GM12878 (cell line): ENCODE data around the gene HOXB3. TPM values are rescaled to one million over a fixed set of nuclear protein-coding genes. Genes with fewer than 3 reads are reported as not detected.
A peak's percentile ranks its signal among the peaks of the same experiment; 100 is the strongest.

Experiments
- EGR1 ChIP-seq, 2 experiments: IDR thresholded peaks; 1 replicate in 1 of 2; 2 replicates in 1 of 2; pipeline ENCODE4 v1.6.1; 2011 to 2012; ENCODE audit warnings: low read depth in 2 of 2, low read length in 2 of 2, borderline replicate concordance in 1 of 2, mild to moderate bottlenecking in 1 of 2, moderate library complexity in 1 of 2
- GABPA ChIP-seq: IDR thresholded peaks from 2 replicates; pipeline ENCODE4 v1.6.1; 2014; ENCODE audit warnings: antibody characterized with exemption, low read depth, mild to moderate bottlenecking, inconsistent platforms
- IKZF2 ChIP-seq, 2 experiments: fragments of 450-650 bp; IDR thresholded peaks; 2 replicates each; pipeline ENCODE4 v1.6.1; 2017; ENCODE audit warnings: mild to moderate bottlenecking in 2 of 2, moderate library complexity in 2 of 2
- IRF4 ChIP-seq: IDR thresholded peaks from 2 replicates; pipeline ENCODE4 v1.6.1; 2011; ENCODE audit warnings: low read depth, low read length
- KAT2A ChIP-seq: conservative IDR thresholded peaks from 2 replicates; pipeline ENCODE4 v1.6.1; 2011; ENCODE audit warnings: low read depth, low read length; ENCODE audit not compliant: control insufficient read depth
- LARP7 ChIP-seq: fragments of 450-650 bp; IDR thresholded peaks from 2 replicates; pipeline ENCODE4 v1.6.1; 2017; ENCODE audit warnings: mild to moderate bottlenecking
- MTA2 ChIP-seq: fragments of 450-650 bp; IDR thresholded peaks from 2 replicates; pipeline ENCODE4 v1.6.1; 2016; ENCODE audit warnings: low read depth, mild to moderate bottlenecking, moderate library complexity
- NFIC ChIP-seq: IDR thresholded peaks from 2 replicates; pipeline ENCODE4 v1.6.1; 2012; ENCODE audit warnings: low read depth, mild to moderate bottlenecking, inconsistent platforms, low read length, moderate library complexity
- PML ChIP-seq: IDR thresholded peaks from 2 replicates; pipeline ENCODE4 v1.6.1; 2012; ENCODE audit warnings: low read length, inconsistent platforms
- RAD21 ChIP-seq: IDR thresholded peaks from 2 replicates; pipeline ENCODE4 v1.6.1; 2011; ENCODE audit warnings: mild to moderate bottlenecking, low read depth, low read length, moderate library complexity; ENCODE audit not compliant: insufficient read depth
- RBBP5 ChIP-seq: fragments of 200-600 bp; sonication (generic); conservative IDR thresholded peaks from 2 replicates; pipeline ENCODE4 v1.6.1; 2016
- SIX5 ChIP-seq: IDR thresholded peaks from 2 replicates; pipeline ENCODE4 v1.6.1; 2011; ENCODE audit warnings: mild to moderate bottlenecking, low read depth, low read length, moderate library complexity; ENCODE audit not compliant: severe bottlenecking
- SRF ChIP-seq, 2 experiments: IDR thresholded peaks; 2 replicates each; pipeline ENCODE4 v1.6.1; 2011; ENCODE audit warnings: low read depth in 2 of 2, low read length in 2 of 2, mild to moderate bottlenecking in 1 of 2, moderate library complexity in 1 of 2
- STAT1 ChIP-seq: fragments of 450-650 bp; conservative IDR thresholded peaks from 2 replicates; pipeline ENCODE4 v1.6.1; 2014; ENCODE audit warnings: antibody characterized with exemption, mild to moderate bottlenecking
- ZZZ3 ChIP-seq: IDR thresholded peaks from 2 replicates; pipeline ENCODE4 v1.6.1; 2011; ENCODE audit warnings: low read depth; ENCODE audit not compliant: control insufficient read depth, insufficient read length
- polyA plus RNA-seq, 11 experiments: library from polyadenylated mRNA; depleted of rRNA in 4 of 11; unstranded in 6 of 11; stranded (reverse) in 5 of 11; fragments of >200 nt; fragmentation: Nextera tagmentation in 4 of 11; fragmentation: Illumina TruSeq in 1 of 11; extraction: Ambion mirVana in 4 of 11; extraction: Trizol in 1 of 11; gene quantifications; 1 replicate in 1 of 11; 2 replicates in 10 of 11; pipeline versions ENCODE4 v1.2.1 to v1.2.3, GENCODE V29; 2011 to 2016; ENCODE audit warnings: inconsistent platforms in 2 of 11, missing spikeins in 2 of 11, low read depth in 1 of 11
- total RNA-seq, 4 experiments: library from RNA; depleted of rRNA in 3 of 4; stranded (reverse); fragments of >200 nt in 3 of 4; fragmentation: Illumina TruSeq in 1 of 4; extraction: Trizol in 1 of 4; gene quantifications; 2 replicates each; pipeline versions ENCODE4 v1.2.1 to v1.2.3, GENCODE V29; 2013 to 2021
- TF ChIP-seq, protein P1 (sequence below): IDR thresholded peaks from 2 replicates; pipeline ENCODE4 v1.6.1; 2012; ENCODE audit warnings: low read depth, low read length, improper control_type of control experiment
- TF ChIP-seq, protein P2 (sequence below): fragments of 450-650 bp; IDR thresholded peaks from 2 replicates; pipeline ENCODE4 v1.6.1; 2017; ENCODE audit warnings: mild to moderate bottlenecking, moderate library complexity
- TF ChIP-seq, protein P3 (sequence below): fragments of 150-350 bp; IDR thresholded peaks from 2 replicates; pipeline ENCODE4 v1.6.1; 2016; ENCODE audit warnings: low read depth, low read length
- TF ChIP-seq, protein P4 (sequence below), 3 experiments: IDR thresholded peaks in 2 of 3; conservative IDR thresholded peaks in 1 of 3; 2 replicates each; pipeline ENCODE4 v1.5.1; 2011; ENCODE audit warnings: low read depth in 3 of 3, low read length in 3 of 3, mild to moderate bottlenecking in 3 of 3, control low read depth in 2 of 3, moderate library complexity in 2 of 3, inconsistent platforms in 1 of 3, mixed read lengths in 1 of 3; ENCODE audit not compliant: control insufficient read depth in 2 of 3, insufficient read depth in 1 of 3; ENCODE audit errors: extremely low read depth in 1 of 3

The HOXB3 gene
- total and polyA plus RNA-seq, 10 of the 15 experiments (the other 5 are each of a cell fraction or from before 2014, with no cell fraction given): 0.19 to 7.7 (median 2.9) TPM

DNA sequence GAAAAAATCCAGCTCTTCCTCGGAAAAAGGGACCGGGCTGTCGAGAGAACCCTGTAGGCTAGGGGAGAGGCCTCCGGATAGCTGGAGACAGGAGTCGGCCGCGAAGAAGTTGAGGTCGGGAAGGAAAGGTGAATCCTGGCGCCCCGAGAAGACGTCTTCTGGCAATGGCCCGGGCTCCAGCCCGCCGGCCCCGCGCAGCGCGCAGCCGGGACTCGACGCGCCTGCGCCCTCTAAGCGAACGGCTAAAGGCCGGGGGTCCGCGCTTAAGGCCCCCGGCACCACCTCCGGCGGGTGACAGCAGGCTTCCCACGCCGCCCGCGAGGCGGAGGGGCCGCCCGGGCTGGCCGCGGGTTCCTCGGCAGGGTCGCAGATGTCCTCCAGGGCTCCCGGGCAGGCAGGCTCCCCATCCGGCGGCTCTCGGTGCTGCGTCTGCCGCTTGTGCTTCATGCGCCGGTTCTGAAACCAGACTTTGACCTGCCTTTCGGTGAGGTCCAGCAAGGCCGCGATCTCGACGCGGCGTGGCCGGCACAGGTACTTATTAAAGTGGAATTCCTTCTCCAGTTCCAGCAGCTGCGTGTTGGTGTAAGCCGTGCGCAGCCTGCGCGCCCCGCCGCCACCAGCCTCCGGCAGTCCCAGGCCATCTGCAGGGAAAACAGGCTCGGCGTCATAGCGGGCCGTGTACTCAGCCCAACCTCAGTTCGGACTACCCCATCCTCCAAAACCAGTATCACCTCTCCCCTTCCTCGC lies 46.8 kb downstream of the HOXB3 start (continued):
- TF ChIP-seq, protein P1, sequence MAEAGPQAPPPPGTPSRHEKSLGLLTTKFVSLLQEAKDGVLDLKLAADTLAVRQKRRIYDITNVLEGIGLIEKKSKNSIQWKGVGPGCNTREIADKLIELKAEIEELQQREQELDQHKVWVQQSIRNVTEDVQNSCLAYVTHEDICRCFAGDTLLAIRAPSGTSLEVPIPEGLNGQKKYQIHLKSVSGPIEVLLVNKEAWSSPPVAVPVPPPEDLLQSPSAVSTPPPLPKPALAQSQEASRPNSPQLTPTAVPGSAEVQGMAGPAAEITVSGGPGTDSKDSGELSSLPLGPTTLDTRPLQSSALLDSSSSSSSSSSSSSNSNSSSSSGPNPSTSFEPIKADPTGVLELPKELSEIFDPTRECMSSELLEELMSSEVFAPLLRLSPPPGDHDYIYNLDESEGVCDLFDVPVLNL: no peak
- no peak for TF ChIP-seq GABPA
- TF ChIP-seq IRF4: no peak
- TF ChIP-seq RAD21: no peak
- TF ChIP-seq NFIC: no peak
- TF ChIP-seq ZZZ3: no peak
- TF ChIP-seq SIX5: no peak
- TF ChIP-seq IKZF2 (IDR thresholded peaks at IDR 0.05): peak in 1 of 2 experiments; percentile 12; a peak in 1 of 4 replicates
- TF ChIP-seq, protein P2, sequence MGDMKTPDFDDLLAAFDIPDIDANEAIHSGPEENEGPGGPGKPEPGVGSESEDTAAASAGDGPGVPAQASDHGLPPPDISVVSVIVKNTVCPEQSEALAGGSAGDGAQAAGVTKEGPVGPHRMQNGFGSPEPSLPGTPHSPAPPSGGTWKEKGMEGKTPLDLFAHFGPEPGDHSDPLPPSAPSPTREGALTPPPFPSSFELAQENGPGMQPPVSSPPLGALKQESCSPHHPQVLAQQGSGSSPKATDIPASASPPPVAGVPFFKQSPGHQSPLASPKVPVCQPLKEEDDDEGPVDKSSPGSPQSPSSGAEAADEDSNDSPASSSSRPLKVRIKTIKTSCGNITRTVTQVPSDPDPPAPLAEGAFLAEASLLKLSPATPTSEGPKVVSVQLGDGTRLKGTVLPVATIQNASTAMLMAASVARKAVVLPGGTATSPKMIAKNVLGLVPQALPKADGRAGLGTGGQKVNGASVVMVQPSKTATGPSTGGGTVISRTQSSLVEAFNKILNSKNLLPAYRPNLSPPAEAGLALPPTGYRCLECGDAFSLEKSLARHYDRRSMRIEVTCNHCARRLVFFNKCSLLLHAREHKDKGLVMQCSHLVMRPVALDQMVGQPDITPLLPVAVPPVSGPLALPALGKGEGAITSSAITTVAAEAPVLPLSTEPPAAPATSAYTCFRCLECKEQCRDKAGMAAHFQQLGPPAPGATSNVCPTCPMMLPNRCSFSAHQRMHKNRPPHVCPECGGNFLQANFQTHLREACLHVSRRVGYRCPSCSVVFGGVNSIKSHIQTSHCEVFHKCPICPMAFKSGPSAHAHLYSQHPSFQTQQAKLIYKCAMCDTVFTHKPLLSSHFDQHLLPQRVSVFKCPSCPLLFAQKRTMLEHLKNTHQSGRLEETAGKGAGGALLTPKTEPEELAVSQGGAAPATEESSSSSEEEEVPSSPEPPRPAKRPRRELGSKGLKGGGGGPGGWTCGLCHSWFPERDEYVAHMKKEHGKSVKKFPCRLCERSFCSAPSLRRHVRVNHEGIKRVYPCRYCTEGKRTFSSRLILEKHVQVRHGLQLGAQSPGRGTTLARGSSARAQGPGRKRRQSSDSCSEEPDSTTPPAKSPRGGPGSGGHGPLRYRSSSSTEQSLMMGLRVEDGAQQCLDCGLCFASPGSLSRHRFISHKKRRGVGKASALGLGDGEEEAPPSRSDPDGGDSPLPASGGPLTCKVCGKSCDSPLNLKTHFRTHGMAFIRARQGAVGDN: peak; percentile 73
- TF ChIP-seq KAT2A: no peak
- TF ChIP-seq STAT1: no peak
- TF ChIP-seq RBBP5: no peak
- TF ChIP-seq SRF (IDR thresholded peaks at IDR 0.05; ENCODE audit: low read depth in 2 of 2, low read length in 2 of 2): no peak
- TF ChIP-seq, protein P3, sequence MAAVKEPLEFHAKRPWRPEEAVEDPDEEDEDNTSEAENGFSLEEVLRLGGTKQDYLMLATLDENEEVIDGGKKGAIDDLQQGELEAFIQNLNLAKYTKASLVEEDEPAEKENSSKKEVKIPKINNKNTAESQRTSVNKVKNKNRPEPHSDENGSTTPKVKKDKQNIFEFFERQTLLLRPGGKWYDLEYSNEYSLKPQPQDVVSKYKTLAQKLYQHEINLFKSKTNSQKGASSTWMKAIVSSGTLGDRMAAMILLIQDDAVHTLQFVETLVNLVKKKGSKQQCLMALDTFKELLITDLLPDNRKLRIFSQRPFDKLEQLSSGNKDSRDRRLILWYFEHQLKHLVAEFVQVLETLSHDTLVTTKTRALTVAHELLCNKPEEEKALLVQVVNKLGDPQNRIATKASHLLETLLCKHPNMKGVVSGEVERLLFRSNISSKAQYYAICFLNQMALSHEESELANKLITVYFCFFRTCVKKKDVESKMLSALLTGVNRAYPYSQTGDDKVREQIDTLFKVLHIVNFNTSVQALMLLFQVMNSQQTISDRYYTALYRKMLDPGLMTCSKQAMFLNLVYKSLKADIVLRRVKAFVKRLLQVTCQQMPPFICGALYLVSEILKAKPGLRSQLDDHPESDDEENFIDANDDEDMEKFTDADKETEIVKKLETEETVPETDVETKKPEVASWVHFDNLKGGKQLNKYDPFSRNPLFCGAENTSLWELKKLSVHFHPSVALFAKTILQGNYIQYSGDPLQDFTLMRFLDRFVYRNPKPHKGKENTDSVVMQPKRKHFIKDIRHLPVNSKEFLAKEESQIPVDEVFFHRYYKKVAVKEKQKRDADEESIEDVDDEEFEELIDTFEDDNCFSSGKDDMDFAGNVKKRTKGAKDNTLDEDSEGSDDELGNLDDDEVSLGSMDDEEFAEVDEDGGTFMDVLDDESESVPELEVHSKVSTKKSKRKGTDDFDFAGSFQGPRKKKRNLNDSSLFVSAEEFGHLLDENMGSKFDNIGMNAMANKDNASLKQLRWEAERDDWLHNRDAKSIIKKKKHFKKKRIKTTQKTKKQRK: no peak
- 0 out of 2 replicates have a peak, but pooled peaks have one; percentile 56 for TF ChIP-seq PML
- no peak for TF ChIP-seq MTA2
- TF ChIP-seq LARP7: peak; percentile 89
- no peak for TF ChIP-seq EGR1 (IDR thresholded peaks at IDR 0.05; ENCODE audit: borderline replicate concordance in 1 of 2, low read depth in 2 of 2, low read length in 2 of 2)
- TF ChIP-seq, protein P4, sequence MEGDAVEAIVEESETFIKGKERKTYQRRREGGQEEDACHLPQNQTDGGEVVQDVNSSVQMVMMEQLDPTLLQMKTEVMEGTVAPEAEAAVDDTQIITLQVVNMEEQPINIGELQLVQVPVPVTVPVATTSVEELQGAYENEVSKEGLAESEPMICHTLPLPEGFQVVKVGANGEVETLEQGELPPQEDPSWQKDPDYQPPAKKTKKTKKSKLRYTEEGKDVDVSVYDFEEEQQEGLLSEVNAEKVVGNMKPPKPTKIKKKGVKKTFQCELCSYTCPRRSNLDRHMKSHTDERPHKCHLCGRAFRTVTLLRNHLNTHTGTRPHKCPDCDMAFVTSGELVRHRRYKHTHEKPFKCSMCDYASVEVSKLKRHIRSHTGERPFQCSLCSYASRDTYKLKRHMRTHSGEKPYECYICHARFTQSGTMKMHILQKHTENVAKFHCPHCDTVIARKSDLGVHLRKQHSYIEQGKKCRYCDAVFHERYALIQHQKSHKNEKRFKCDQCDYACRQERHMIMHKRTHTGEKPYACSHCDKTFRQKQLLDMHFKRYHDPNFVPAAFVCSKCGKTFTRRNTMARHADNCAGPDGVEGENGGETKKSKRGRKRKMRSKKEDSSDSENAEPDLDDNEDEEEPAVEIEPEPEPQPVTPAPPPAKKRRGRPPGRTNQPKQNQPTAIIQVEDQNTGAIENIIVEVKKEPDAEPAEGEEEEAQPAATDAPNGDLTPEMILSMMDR (IDR thresholded peaks at IDR 0.05 in 2 of 3, conservative IDR thresholded peaks at IDR 0.05 in 1 of 3; ENCODE audit: control insufficient read depth in 2 of 3, extremely low read depth in 1 of 3, insufficient read depth in 1 of 3, low read depth in 3 of 3, low read length in 3 of 3): peak in 2 of 3 experiments; percentile 18 to 42; a peak in 3 of 6 replicates
